AG09309 (cell line): ENCODE measurements around the gene PITPNC1.

Experiments
- DNase-seq: peaks from one replicate; pipeline ENCODE4 v3.0.0-alpha.2; 2010; ENCODE audit warnings: low read depth
- H3K4me3 ChIP-seq: 2 replicates; pipeline ENCODE4 v1.5.1; 2011; ENCODE audit warnings: mild to moderate bottlenecking, low read depth, low read length, moderate library complexity; ENCODE audit not compliant: control insufficient read depth
- TF ChIP-seq, protein P1 (sequence below): IDR thresholded peaks from 2 replicates; pipeline ENCODE4 v1.5.1; 2011; ENCODE audit warnings: mild to moderate bottlenecking, low read depth, low read length, inconsistent platforms; ENCODE audit not compliant: insufficient read depth, control insufficient read depth; ENCODE audit errors: missing control alignments

Gene PITPNC1

DNA sequence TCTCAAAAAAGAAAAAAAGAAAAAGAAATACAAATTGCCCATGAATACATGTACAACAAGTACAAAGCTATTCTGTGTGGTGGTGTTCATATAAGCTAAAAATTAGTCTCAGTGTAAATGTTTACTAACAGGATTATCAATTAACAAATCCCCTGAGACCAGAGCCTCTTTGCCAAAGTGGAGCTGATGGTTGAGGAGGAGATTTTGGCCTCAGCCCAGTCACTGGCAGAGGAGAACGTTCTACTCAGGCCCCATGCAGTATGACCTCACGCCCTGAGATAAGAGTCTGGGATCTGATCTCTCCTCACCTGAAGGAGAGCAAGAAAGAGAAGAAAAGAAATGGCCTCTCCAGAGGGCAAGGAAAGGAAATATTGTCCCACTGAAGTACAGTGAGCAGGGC is 305.1 kb downstream of the PITPNC1 start:
- TF ChIP-seq, protein P1, sequence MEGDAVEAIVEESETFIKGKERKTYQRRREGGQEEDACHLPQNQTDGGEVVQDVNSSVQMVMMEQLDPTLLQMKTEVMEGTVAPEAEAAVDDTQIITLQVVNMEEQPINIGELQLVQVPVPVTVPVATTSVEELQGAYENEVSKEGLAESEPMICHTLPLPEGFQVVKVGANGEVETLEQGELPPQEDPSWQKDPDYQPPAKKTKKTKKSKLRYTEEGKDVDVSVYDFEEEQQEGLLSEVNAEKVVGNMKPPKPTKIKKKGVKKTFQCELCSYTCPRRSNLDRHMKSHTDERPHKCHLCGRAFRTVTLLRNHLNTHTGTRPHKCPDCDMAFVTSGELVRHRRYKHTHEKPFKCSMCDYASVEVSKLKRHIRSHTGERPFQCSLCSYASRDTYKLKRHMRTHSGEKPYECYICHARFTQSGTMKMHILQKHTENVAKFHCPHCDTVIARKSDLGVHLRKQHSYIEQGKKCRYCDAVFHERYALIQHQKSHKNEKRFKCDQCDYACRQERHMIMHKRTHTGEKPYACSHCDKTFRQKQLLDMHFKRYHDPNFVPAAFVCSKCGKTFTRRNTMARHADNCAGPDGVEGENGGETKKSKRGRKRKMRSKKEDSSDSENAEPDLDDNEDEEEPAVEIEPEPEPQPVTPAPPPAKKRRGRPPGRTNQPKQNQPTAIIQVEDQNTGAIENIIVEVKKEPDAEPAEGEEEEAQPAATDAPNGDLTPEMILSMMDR = no peak
- no peak for DNase-seq
- H3K4me3 ChIP-seq = no peak overlapping the region

DNA sequence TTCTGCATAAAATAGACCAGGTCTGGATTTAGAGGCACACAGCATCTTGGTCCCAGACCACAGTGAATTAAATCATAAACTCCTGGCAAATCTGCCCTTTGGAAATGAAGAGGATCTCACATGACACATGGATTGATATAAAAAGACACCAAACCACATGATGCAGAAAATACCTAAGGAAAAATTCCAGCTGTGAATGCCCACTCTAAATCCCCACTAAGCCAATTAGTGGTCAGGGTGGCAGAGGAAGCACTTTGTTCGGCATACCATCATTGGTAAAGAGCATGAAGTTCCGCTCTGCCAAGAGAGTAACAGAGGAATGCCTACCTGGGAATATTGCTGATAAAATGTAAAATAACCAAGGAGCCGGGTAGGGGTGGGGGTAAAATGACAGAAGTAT is 308.3 kb downstream of the PITPNC1 start:
- TF ChIP-seq, protein P1 = no peak
- no peak overlapping the region for H3K4me3 ChIP-seq
- no peak for DNase-seq

- TF ChIP-seq, protein P1 = no peak
- DNase-seq = no peak
- no peak overlapping the region for H3K4me3 ChIP-seq
These were observed 309.2 kb downstream of the PITPNC1 start for GRCh38 chr17:67686241-67686640.

DNA sequence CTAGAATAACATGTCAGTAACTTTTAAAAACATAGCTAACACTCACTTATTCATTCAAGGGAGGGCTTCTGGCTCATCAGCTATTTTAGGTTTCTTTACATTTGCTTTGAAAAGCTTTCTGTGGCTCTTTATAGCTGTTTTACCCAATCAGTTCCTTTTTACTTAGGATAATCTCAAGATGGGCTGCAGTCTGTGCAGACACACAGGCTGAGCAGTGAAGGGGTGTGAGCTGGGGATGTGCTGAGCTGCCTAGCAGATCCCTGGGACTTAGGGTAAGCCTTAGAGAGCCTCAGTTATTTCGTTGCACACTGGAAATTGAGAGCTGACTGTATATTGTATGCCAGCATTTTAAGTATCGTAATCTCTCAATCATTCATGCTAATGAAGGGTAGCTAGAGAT is 310.4 kb downstream of the PITPNC1 start:
- TF ChIP-seq, protein P1 = no peak
- DNase-seq = no peak
- H3K4me3 ChIP-seq = no peak overlapping the region

DNA sequence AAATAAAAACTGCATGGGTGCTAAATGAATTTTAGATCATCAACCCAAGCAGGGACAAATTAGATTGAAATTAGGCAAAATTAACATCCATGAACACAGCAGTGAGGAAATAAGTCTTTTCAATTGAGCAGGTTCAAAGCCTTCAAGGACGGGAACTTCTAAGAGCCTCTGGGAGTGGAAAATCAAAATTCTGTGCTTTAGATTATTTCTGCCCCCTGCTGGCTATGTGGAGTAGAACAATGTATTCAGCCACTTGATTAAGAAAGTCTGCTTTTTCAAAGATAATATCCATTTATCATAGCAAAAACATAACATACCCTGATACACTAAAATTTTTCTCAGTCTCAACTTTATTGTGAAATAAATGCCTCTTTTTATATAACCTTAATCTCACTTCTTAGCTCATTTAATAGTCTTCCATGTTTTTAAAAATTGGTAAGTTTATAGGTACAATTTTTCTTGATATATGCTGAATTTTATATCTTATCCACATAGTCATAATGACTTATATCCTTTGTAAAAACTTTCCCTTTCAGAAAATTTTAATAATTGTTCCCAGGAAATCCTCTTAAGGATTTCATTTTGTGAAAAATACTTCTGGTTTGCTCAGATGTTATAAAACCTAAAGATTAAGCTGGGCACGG is 312.6 kb downstream of the PITPNC1 start:
- peak; percentile 17 for DNase-seq
- TF ChIP-seq, protein P1 = peak; percentile 64
- H3K4me3 ChIP-seq = no peak overlapping the region

DNA sequence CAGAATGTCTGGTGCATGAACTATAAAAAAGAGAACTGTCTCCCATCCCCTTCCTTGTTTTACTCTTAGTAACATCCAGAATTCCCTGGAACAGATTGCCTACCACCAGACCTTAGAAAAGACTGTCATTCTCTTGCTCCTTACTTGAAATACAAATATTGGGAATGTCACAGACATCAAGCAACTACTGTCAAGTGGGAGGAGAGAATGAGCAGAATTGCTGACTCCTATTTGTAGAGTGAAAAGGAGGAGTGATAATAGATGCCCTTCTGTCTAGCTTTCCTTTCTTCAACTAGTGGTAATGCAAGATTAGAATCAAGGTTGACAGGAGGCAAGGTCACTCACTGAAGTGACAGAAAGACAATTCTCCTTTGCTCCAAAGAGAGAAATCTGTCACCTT is 316.7 kb downstream of the PITPNC1 start:
- no peak overlapping the region for H3K4me3 ChIP-seq
- DNase-seq = no peak
- TF ChIP-seq, protein P1 = no peak
